Heart right ventricle (tissue), 16 donors: ENCODE results near the gene KRT71. TPM values are rescaled to one million over a fixed set of nuclear protein-coding genes. Genes with fewer than 3 reads are reported as not detected.

ENCODE experiments used
- ATAC-seq, 8 donors: fragments of 200-7000 bp; cut with Tn5 transposase; one replicate each; pipeline ENCODE4 v1.9.1; 2020; ENCODE audit warnings: mild to moderate bottlenecking in 8 of 8, moderate library complexity in 8 of 8, moderate number of reproducible peaks in 1 of 8
- DNase-seq, 2 donors: peaks; one replicate each; pipeline ENCODE4 v3.0.0-alpha.2; 2020
- H3K27ac ChIP-seq, 10 donors: fragments of 200-600 bp; sonication (generic) in 2 of 10; one replicate each; pipeline versions ENCODE4 v1.5.0 to v1.8.0; 2020 to 2022; ENCODE audit warnings: mild to moderate bottlenecking in 3 of 10
- H3K27me3 ChIP-seq, 7 donors: fragments of 200-600 bp; one replicate each; pipeline ENCODE4 v1.8.0; 2021 to 2022; ENCODE audit warnings: mild to moderate bottlenecking in 2 of 7
- H3K36me3 ChIP-seq, 9 donors: fragments of 200-600 bp; sonication (generic) in 1 of 9; one replicate each; pipeline versions ENCODE4 v1.5.0 to v1.8.0; 2020 to 2022; ENCODE audit warnings: mild to moderate bottlenecking in 2 of 9
- H3K4me1 ChIP-seq, 9 donors: fragments of 200-600 bp; sonication (generic) in 1 of 9; one replicate each; pipeline versions ENCODE4 v1.5.0 to v1.8.0; 2020 to 2022; ENCODE audit warnings: mild to moderate bottlenecking in 4 of 9
- H3K4me3 ChIP-seq, 10 donors: fragments of 200-600 bp; sonication (generic) in 2 of 10; one replicate each; pipeline versions ENCODE4 v1.5.0 to v1.8.0; 2020 to 2022; ENCODE audit warnings: mild to moderate bottlenecking in 7 of 10, moderate library complexity in 2 of 10
- H3K9me3 ChIP-seq, 11 donors: fragments of 200-600 bp in 10 of 11; sonication (generic) in 2 of 11; one replicate each; pipeline versions ENCODE4 v1.5.0 to v1.8.0; 2013 to 2022; ENCODE audit warnings: mild to moderate bottlenecking in 2 of 11, control low read depth in 1 of 11, moderate library complexity in 1 of 11
- WGBS, 2 donors: extraction: QIAGEN DNeasy Blood & Tissue Kit; methylation state at CpG; one replicate each; pipeline ENCODE4 v1.1.7; 2013; ENCODE audit warnings: inconsistent platforms in 1 of 2; 5-methylcytosine and 5-hydroxymethylcytosine counted together
- intact Hi-C, 10 donors: fragments of 100-400 bp; cut with DNase I; formaldehyde crosslinking; loops; one replicate each; pipeline versions ENCODE4 v1.11.1 to v1.14.2; 2022
- polyA plus RNA-seq, 2 donors: library from polyadenylated mRNA; stranded (reverse); fragments of 200-250 nt; gene quantifications; one replicate each; pipeline ENCODE4 v1.2.3, GENCODE V29; 2013
- total RNA-seq, 10 donors: library from RNA; stranded (reverse); fragmentation: NEBNext Ultra II Directional in 3 of 10; extraction: Animal tissue kit (Norgen Biotek cat#: 25700) in 3 of 10; gene quantifications; one replicate each; pipeline versions ENCODE4 v1.2.1 to v1.2.4, GENCODE V29; 2021 to 2023
- TF ChIP-seq, protein P1 (sequence below), 9 donors: fragments of 200-600 bp; sonication (generic) in 2 of 9; IDR thresholded peaks; one replicate each; pipeline versions ENCODE4 v1.5.0 to v1.8.0; 2021 to 2022; ENCODE audit warnings: antibody characterized with exemption in 9 of 9, mild to moderate bottlenecking in 5 of 9, moderate library complexity in 1 of 9
- donor health status: Arrhythmogenic right ventricular cardiomyopathy.
- donor health status: ischemic (EF 13 %, LVEDD 7.1; RV severe dilation, severe dysfunction).
- donor health status: healthy with polysubstance abuse.
- donor health status: DM: no; HTN: yes; CAD: no.
- donor health status: DM: no; HTN: no; CAD: no.
- donor health status: ischemic (EF 25% LVEDD 6.9; RV normal size, moderate dysfunction).
- donor health status: ischemic (EF 25% LVEDD 5.7; RV mildly dilated, moderate dysfunction).
- donor health status: healthy.
- donor health status: DM: yes; HTN: yes; CAD: no.
- donor health status: Ischemic cardiomyopathy.
- donor health status: ischemic (EF 35%, LVEDD 5.7; RV mildly dilated, moderate dysfunction).
- donor health status: nonischemic (EF 11% LVEDD 7.7; RV severe dilation, severe dysfunction).
- donor health status: DM: yes; HTN: yes; CAD: no.
- donor health status: PGD.
- donor health status: ischemic (EF 29% LVEDD 5.4; RV normal size, mild dysfunction).
- donor health status: nonischemic (EF 23%, LVEDD 6.1; RV moderate dilation, normal function).

Gene KRT71
- total and polyA plus RNA-seq, 12 donors, result not detected

DNA sequence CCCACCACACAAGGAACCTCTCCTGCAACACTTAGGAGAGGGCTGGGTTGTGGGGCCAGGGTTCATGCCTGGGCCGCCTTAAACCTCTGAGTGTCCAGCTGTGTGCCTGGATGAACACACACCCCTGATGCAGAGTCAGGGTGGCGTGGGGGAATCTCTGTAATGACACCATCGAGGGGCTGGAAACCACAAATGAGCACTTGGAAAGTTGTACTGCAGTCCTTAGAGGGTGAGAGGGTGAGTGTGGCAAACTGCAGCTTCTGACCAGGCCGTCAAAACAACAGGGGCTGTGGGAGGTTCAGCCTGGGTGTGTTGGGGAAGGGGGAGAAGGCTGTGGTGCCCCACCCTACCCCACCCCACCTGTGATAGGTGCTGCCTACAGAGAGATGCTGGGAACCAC, 20.3 kb downstream of the KRT71 start:
- Histone ChIP-seq H3K9me3 (no peaks in the 10 kb centered on the region), H3K27ac (no peak overlapping the region), H3K4me1 (peaks cover 0 to 4% (median 0%) of the 10 kb centered on the region in 9 donors), H3K27me3 (peaks cover 0 to 4% (median 0%) of the 10 kb centered on the region in 7 donors), H3K36me3 (no peaks in the 10 kb centered on the region), H3K4me3 (no peak overlapping the region)
- TF ChIP-seq, protein P1, sequence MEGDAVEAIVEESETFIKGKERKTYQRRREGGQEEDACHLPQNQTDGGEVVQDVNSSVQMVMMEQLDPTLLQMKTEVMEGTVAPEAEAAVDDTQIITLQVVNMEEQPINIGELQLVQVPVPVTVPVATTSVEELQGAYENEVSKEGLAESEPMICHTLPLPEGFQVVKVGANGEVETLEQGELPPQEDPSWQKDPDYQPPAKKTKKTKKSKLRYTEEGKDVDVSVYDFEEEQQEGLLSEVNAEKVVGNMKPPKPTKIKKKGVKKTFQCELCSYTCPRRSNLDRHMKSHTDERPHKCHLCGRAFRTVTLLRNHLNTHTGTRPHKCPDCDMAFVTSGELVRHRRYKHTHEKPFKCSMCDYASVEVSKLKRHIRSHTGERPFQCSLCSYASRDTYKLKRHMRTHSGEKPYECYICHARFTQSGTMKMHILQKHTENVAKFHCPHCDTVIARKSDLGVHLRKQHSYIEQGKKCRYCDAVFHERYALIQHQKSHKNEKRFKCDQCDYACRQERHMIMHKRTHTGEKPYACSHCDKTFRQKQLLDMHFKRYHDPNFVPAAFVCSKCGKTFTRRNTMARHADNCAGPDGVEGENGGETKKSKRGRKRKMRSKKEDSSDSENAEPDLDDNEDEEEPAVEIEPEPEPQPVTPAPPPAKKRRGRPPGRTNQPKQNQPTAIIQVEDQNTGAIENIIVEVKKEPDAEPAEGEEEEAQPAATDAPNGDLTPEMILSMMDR (IDR thresholded peaks at IDR 0.05), result no peak
- DNase-seq, result no peak
- WGBS, 2 donors, result 65 to 69% methylated on average over 4 of the region's 4 CpGs
- no peak for ATAC-seq
- intact Hi-C loops, result no loop called here

DNA sequence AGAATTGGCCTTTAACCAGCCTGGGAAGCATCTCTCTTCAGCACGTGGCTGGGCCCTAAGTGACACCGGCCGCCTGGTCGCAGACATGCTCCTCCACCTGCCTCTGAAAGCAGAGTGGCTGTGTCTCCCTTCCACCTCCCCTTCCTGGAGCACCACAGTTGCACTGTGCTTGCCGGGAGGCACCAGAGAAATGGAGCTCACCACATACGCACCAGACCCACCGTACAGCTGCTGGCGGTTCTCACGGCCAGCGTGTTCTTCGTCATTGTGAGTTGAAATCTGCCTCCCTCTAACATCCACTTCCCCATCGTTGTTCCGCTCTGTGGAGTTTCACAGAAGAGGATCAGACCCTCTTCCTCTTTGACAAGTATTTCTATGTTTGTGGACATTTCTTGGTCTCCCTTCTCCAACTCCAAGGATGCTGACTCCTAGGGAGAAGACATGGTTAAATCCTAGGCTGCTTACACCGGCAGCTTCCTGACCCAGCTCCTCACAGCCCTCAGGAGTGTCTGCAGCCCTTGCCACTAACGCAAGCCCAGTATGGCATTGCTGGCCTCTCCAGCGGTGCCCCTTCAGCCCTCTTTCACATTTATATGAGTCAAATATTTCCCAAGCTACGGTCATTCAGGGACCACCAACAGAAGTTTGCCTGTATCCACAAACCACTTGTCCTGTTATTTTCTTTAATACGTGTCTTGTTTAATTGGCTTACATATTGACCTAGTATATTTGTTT, 21.2 kb downstream of the KRT71 start:
- H3K9me3 ChIP-seq, result no peaks in the 10 kb centered on the region
- H3K4me3 ChIP-seq, result no peak overlapping the region
- ATAC-seq (peak in 3 of 8 donors; percentile 42 to 46 (median 46)), DNase-seq (no peak)
- H3K27ac ChIP-seq, result no peak overlapping the region
- WGBS, 2 donors, result 59 to 78% methylated on average over 18 of the region's 18 CpGs
- TF ChIP-seq, protein P1 (IDR thresholded peaks at IDR 0.05), result no peak
- H3K4me1 ChIP-seq, result peaks cover 0 to 4% (median 0%) of the 10 kb centered on the region in 9 donors
- no peaks in the 10 kb centered on the region for H3K36me3 ChIP-seq
- intact Hi-C loops, result no loop called here
- no peaks in the 10 kb centered on the region for H3K27me3 ChIP-seq

DNA sequence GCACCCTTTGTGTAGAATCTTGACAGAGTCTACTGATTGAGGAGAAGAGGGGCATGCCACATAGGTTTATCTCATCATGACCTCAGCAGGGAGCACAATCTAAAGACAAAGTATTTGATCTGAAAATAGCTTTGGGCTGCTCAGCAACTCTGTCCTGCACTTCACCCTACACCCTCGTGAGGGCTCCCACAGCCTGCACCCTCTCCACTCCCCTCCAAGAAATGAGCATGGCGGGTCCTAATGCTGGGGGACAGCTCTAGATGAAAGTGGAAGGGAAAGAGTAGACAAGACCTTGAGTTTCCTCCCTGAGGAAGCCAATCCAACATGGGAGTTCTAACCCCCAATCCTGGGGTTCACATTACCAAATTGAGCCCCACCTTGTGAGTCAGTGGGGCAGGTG, 22.0 kb downstream of the KRT71 start:
- DNase-seq (no peak), ATAC-seq (no peak)
- TF ChIP-seq, protein P1 (IDR thresholded peaks at IDR 0.05), result no peak
- intact Hi-C loops, result no loop called here
- 82 to 88% methylated on average over 2 of the region's 2 CpGs for WGBS, 2 donors
- Histone ChIP-seq H3K27me3 (no peaks in the 10 kb centered on the region), H3K4me3 (no peak overlapping the region), H3K4me1 (peaks cover 0 to 4% (median 0%) of the 10 kb centered on the region in 9 donors), H3K9me3 (no peaks in the 10 kb centered on the region), H3K36me3 (no peaks in the 10 kb centered on the region), H3K27ac (no peak overlapping the region)

DNA sequence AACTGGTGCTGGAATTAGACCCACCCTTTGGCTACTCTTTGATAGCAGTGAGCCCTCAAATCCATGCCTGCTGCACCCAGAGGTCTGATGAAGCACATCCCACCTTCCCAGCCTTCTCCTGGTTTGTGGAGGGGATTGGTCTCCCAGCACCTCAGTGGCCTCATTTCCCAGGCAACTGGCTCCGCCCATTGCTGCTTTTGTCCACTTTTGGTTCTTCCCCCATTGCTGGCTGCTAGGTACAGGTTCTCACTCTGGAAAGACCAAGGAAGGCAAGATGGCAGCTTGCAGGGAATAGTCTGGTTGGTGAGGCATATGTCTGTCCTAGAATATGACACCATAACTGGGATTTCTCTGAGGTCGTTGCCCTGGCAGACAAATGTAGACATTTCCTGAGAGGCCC, 22.6 kb downstream of the KRT71 start:
- ATAC-seq (no peak), DNase-seq (no peak)
- TF ChIP-seq, protein P1 (IDR thresholded peaks at IDR 0.05), result no peak
- 69 to 83% methylated on average over 2 of the region's 2 CpGs for WGBS, 2 donors
- Histone ChIP-seq H3K27ac (no peak overlapping the region), H3K4me3 (no peak overlapping the region), H3K36me3 (no peaks in the 10 kb centered on the region), H3K9me3 (no peaks in the 10 kb centered on the region), H3K27me3 (no peaks in the 10 kb centered on the region), H3K4me1 (peaks cover 0 to 4% (median 0%) of the 10 kb centered on the region in 9 donors)
- intact Hi-C loops, result no loop called here
